Uterus (tissue), 4 donors: Measurements from ENCODE around the gene DNAJB11. TPM values are rescaled to one million over a fixed set of nuclear protein-coding genes. Genes with fewer than 3 reads are reported as not detected.

Experiments
- DNase-seq, 2 donors: peaks; one replicate each; pipeline ENCODE4 v3.0.0-alpha.2; 2019 to 2020
- H3K27ac ChIP-seq, 2 donors: fragments of 200-600 bp; sonication (generic); 1 replicate in 1 of 2; 2 replicates in 1 of 2; pipeline ENCODE4 v1.5.1; 2016 to 2018
- H3K27me3 ChIP-seq, 2 donors: fragments of 200-600 bp; sonication (generic); one replicate each; pipeline ENCODE4 v1.5.1; 2018 to 2019; ENCODE audit warnings: control low read depth in 1 of 2
- H3K36me3 ChIP-seq, 2 donors: fragments of 200-600 bp; sonication (generic); one replicate each; pipeline ENCODE4 v1.5.1; 2019; ENCODE audit warnings: control low read depth in 1 of 2
- H3K4me1 ChIP-seq, 2 donors: fragments of 200-600 bp; sonication (generic); one replicate each; pipeline ENCODE4 v1.5.1; 2018 to 2019; ENCODE audit warnings: control low read depth in 1 of 2
- H3K4me3 ChIP-seq, 2 donors: fragments of 200-600 bp; sonication (generic); 1 replicate in 1 of 2; 2 replicates in 1 of 2; pipeline ENCODE4 v1.5.1; 2018 to 2019; ENCODE audit warnings: mild to moderate bottlenecking in 1 of 2
- H3K9me3 ChIP-seq, 2 donors: fragments of 200-600 bp; sonication (generic); one replicate each; pipeline ENCODE4 v1.5.1; 2019; ENCODE audit warnings: control low read depth in 1 of 2
- CTCF ChIP-seq, 4 experiments: fragments of 200-600 bp in 2 of 4; fragments of 450-650 bp in 2 of 4; sonication (generic) in 2 of 4; IDR thresholded peaks; one replicate each; pipeline ENCODE4 v1.5.1; 2016 to 2019; ENCODE audit warnings: antibody characterized with exemption in 4 of 4, mild to moderate bottlenecking in 2 of 4, moderate library complexity in 1 of 4
- POLR2A ChIP-seq, 2 donors: fragments of 450-650 bp; IDR thresholded peaks; one replicate each; pipeline ENCODE4 v1.6.1; 2016; ENCODE audit warnings: antibody characterized with exemption in 2 of 2, mild to moderate bottlenecking in 1 of 2, moderate library complexity in 1 of 2
- intact Hi-C: fragments of 100-400 bp; cut with DNase I; formaldehyde crosslinking; loops from one replicate; pipeline ENCODE4 v1.15.1; 2023; ENCODE audit warnings: low total_unique reads
- total RNA-seq, 4 donors: library from RNA; depleted of rRNA in 3 of 4; stranded (reverse); fragments of >200 nt in 3 of 4; gene quantifications; one replicate each; pipeline versions ENCODE4 v1.1.0 to v1.2.4, GENCODE V29; 2014 to 2023
- donor health status: DM: yes; HTN: yes; CAD: no.

The DNAJB11 gene
- total RNA-seq, 4 donors from 2014 or later, result 26.2 to 68.8 (median 40.0) TPM

GRCh38 chr3:186589856-186590579 lies 19.5 kb downstream of the DNAJB11 start:
- intact Hi-C loops, result no loop called here
- Histone ChIP-seq H3K4me1 (no peaks in the 10 kb centered on the region), H3K27me3 (no peaks in the 10 kb centered on the region), H3K36me3 (no peaks in the 10 kb centered on the region), H3K9me3 (no peaks in the 10 kb centered on the region), H3K4me3 (no peak overlapping the region), H3K27ac (no peak overlapping the region)
- no peak for DNase-seq
- TF ChIP-seq CTCF (IDR thresholded peaks at IDR 0.05) (no peak), POLR2A (IDR thresholded peaks at IDR 0.05) (no peak)

- TF ChIP-seq POLR2A (IDR thresholded peaks at IDR 0.05) (no peak), CTCF (IDR thresholded peaks at IDR 0.05) (no peak)
- DNase-seq, result no peak
- Histone ChIP-seq H3K4me3 (no peak overlapping the region), H3K36me3 (no peaks in the 10 kb centered on the region), H3K4me1 (no peaks in the 10 kb centered on the region), H3K9me3 (no peaks in the 10 kb centered on the region), H3K27me3 (no peaks in the 10 kb centered on the region), H3K27ac (no peak overlapping the region)
- intact Hi-C loops, result no loop called here
Measured at GRCh38 chr3:186590580-186591295, 20.2 kb downstream of the DNAJB11 start.

GRCh38 chr3:186592682-186593081 lies 22.2 kb downstream of the DNAJB11 start:
- intact Hi-C loops, result no loop called here
- DNase-seq, result no peak

GRCh38 chr3:186593862-186594261 lies 23.3 kb downstream of the DNAJB11 start:
- Histone ChIP-seq H3K9me3 (no peaks in the 10 kb centered on the region), H3K27ac (no peak overlapping the region), H3K27me3 (no peaks in the 10 kb centered on the region), H3K4me3 (no peak overlapping the region), H3K36me3 (no peaks in the 10 kb centered on the region), H3K4me1 (no peaks in the 10 kb centered on the region)
- no peak for TF ChIP-seq CTCF (IDR thresholded peaks at IDR 0.05)
- no peak for TF ChIP-seq POLR2A (IDR thresholded peaks at IDR 0.05)
- DNase-seq, result no peak
- intact Hi-C loops, result no loop called here

More at GRCh38 chr3:186592682-186593081, 22.2 kb downstream of the DNAJB11 start:
- Histone ChIP-seq H3K36me3 (no peaks in the 10 kb centered on the region), H3K27ac (no peak overlapping the region), H3K4me1 (no peaks in the 10 kb centered on the region), H3K4me3 (no peak overlapping the region), H3K9me3 (no peaks in the 10 kb centered on the region), H3K27me3 (no peaks in the 10 kb centered on the region)
- TF ChIP-seq CTCF (IDR thresholded peaks at IDR 0.05) (no peak), POLR2A (IDR thresholded peaks at IDR 0.05) (no peak)

- intact Hi-C loops, result no loop called here
Measured at GRCh38 chr3:186594591-186595113, 24.1 kb downstream of the DNAJB11 start.

More at GRCh38 chr3:186594591-186595113, 24.1 kb downstream of the DNAJB11 start:
- no peak for DNase-seq
- Histone ChIP-seq H3K4me1 (no peaks in the 10 kb centered on the region), H3K27me3 (no peaks in the 10 kb centered on the region), H3K4me3 (no peak overlapping the region), H3K9me3 (no peaks in the 10 kb centered on the region), H3K27ac (no peak overlapping the region), H3K36me3 (no peaks in the 10 kb centered on the region)
- TF ChIP-seq CTCF (IDR thresholded peaks at IDR 0.05), result no peak
- no peak for TF ChIP-seq POLR2A (IDR thresholded peaks at IDR 0.05)
